Stimulated activated CD8-positive, alpha-beta memory T cell treated with anti-CD3 and anti-CD28 coated beads, Interleukin-2, amount 100 ng/mL, for 1 hour (primary cell): ENCODE data around the gene RASSF7.
"Not testable (repeated sequence)": the region's sequence is repeated elsewhere in the genome, so short reads cannot be mapped to it uniquely, and the experiment has no call there.

Source experiments
- DNase-seq, 2 donors: peaks; one replicate each; pipeline ENCODE4 v3.0.0-alpha.2; 2020; ENCODE audit warnings: low read depth in 2 of 2

RASSF7 gene, protein sequence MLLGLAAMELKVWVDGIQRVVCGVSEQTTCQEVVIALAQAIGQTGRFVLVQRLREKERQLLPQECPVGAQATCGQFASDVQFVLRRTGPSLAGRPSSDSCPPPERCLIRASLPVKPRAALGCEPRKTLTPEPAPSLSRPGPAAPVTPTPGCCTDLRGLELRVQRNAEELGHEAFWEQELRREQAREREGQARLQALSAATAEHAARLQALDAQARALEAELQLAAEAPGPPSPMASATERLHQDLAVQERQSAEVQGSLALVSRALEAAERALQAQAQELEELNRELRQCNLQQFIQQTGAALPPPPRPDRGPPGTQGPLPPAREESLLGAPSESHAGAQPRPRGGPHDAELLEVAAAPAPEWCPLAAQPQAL

GRCh38 chr11:560305-561147 lies at the start of gene RASSF7, which contains the start of gene LMNTD2:
TSS of gene RASSF7 (plus strand) at chr11:560970. CDS start at chr11:561769, 799 bp downstream.
TSS of gene LMNTD2 (minus strand) at chr11:560738. CDS start at chr11:560716, 22 bp downstream.
- peak; percentile 96 to 97 for DNase-seq

DNA sequence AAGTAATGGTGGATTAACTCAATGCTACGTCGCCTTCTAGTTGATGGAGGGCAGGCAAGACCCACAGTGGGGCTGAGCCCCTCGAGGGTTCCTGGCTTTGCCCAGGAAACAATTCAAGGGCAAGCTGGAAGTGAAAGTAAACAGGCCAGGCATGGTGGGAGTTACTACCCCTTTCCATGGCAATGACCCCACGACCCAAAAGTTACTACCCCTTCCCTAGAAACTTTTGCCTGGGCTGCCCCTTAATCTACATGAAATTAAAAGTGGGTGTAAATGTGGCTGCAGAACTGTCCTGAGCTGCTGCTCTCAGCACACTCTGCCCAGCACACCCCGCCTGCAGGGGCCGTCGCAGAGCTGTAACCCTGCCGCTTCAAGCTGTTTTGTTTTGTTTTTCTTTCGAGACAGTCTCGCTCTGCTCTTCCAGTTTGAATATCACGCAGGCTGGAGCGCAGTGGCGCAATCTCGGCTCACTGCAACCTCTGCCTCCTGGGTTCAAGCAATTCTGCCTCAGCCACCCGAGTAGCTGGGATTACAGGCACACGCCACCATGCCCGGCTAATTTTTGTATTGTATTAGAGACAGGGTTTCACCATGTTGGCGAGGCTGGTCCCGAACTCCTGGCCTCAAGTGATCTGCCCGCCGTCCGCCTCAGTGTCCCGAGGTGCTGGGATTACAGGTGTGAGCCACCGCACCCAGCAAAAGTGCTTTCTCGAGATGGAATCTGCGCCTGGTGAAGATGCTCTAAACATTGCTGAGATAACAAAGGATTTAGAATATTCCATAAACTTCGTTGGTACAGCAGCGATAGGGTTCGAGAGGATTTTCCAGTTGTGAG lies 47.8 kb upstream of the RASSF7 start:
- no peak for DNase-seq

DNA sequence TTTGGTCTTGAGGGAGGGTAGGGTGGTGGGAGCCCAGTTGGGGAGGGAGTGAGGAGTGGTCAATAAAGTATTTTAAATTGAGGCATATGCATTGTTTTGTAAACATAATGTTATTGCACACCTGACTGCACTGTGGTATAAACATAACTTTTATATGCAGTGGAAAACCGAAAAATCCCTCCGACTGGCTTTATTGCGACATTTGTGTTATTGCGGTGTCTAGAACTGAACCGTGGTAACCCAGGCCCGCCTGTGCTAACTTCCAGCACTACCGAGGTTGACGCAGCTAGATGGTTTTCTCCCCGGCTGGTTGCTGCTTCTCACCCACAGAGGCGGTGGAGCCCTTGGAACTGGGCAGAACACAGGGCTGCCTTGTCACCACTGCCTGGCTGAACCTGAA lies 46.2 kb upstream of the RASSF7 start:
- no peak for DNase-seq

DNA sequence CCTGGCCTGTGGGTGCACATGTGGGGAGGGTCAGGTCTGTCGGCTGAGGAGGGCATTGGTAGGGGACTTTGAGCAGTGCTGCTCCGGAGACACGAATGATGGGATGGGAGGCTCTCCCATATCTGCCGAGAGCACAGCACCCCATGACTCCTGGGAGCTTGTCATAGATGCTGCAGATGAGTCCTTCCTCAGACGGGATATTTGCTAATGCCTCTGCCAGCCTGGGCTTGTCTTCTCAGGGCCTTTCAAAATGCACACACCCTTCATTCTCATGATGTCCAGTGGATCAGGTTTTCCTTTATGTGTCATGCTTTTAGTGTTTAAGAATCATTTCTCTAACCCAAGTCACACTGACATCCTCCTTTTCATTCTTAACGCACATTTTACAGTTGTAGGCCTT lies 45.6 kb upstream of the RASSF7 start:
- no peak for DNase-seq

DNA sequence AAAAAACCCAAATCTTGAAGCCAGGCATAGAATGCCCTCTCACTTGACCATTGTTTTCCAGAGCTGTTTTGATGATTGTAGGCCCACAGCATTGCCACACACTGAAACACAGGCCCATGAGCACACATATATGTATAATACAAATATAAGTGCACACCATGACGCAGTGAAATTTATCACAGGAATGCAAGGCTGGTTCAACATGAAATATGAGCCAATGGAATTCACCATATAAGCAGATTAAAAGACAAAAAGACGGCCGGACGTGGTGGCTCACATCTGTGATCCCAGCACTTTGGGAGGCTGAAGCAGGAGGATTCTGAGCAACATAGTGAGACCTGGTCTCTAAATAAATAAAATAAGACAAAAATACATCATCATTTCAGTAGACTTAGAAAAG lies 44.4 kb upstream of the RASSF7 start:
- DNase-seq, result no peak

GRCh38 chr11:516918-517685 lies 43.7 kb upstream of the RASSF7 start:
- not testable (repeated sequence) for DNase-seq

GRCh38 chr11:518463-519202 lies 42.1 kb upstream of the RASSF7 start:
- DNase-seq, result peak; percentile 81 to 85

DNA sequence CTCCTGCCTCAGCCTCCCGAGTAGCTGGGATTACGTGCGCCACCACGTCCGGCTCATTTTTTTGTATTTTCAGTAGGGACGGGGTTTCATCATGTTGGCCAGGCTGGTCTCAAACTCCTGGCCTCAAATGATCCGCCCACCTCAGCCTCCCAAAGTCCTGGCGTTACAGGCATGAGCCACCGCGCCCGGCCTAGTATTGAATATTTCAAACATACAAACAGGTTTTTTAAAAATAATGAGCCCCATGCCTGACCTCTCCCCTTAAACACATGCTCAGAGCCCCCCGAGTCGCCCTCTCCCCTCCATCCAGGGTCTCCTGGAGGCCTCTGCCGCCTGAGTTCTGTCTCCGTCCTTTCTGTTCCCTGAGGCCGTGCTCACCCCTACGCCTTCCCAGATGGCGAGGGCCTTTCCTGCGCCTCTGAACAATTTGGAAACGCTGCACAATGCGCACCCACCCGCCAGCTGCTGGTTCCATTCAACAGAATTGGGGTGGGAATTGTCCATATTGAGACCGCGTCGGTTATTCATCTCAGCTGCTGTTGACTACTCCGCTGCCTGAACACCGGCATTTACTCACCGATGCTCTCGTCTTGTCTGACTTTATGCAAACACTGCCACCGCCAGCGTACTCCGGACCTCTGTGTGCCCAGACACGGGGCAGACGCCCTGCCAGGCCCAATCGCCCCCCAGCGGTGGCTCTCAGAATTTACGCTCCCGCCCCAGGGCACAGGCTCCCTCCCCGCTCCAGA lies 40.2 kb upstream of the RASSF7 start:
- no peak for DNase-seq

GRCh38 chr11:521177-521688 lies 39.5 kb upstream of the RASSF7 start:
- DNase-seq, result no peak

DNA sequence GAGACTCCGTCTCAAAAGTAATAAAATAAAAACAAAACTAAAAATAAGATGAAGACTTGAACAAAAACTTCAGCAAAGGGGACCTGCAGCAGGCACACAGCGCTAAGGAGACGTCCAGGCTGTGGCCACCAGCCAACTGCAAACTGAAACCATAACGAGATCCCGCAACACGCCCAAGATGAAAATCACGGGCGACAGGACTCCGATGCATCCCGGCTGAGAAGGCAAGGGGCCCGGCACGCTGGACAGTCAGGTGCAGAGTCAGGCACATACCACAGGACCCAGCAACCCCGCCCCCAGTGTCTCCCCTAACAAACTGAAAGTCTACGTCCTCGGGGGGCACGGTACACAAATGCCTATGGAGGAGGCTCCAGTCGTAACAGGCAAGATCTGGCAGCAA lies 34.6 kb upstream of the RASSF7 start:
- DNase-seq, result no peak

DNA sequence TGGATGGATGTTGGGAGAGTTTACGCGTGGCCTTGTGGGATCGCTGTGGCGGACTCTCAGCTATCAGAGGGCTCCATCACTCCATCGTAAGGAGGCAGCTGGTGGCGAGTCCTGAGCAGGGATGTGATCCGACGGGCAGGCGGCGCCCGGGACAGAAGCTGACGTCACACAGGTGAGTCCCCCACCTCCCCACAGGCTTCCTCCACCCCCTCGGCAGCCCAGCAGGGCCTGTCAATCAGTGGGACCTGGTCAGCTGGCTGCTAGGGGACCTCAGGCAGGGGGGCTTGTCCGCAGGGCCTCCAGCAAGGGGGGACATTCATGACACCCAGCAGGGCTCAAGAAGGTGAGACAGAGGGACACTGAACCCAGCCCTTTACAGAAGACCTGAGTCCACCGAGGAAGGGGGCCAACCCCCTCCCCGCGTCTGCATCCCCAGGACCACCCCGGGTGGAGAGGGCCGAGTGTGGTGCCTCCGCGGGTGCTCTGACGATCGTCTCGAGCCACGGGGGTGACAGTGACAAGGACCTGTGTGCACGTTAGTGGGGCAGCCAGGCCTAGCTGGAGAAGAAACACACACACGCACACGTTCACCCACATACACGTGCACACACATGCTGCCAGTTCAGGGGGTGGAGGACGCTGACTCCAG lies 32.5 kb upstream of the RASSF7 start:
- DNase-seq, result no peak

GRCh38 chr11:528815-529727 lies 31.7 kb upstream of the RASSF7 start:
- no peak for DNase-seq

- DNase-seq, result no peak
Observed at GRCh38 chr11:529728-530411, 30.9 kb upstream of the RASSF7 start.

- DNase-seq, result no peak
Observed at GRCh38 chr11:530960-531831, 29.6 kb upstream of the RASSF7 start.

DNA sequence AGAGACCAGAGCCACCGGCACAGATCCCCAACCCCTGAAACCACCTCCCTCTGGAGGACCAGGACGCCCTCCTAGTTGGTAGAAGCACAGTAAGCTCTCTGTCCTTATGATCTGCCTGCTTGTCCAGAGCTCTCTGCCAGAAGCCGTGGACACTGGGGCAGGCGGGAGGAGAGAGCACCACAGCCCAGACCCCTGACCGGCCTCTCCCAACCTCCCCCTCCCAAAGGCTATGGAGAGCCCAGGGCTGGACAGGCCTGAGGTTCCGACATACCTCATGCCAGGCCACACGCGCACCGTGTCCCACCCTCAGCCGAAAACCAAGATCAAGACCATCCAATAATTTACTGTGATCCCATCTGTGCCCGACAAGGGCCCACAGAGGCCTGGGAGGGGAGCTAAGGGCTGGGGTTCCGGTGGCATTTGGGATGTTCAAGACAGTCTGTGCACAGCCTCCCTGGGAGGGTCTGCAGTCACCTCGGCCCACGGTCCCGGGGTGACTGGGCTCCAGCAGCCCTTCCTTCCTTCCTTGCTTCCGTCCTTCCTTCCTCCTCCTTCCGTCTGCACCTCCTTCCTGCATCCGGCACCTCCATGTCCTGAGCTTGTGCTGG lies 28.7 kb upstream of the RASSF7 start:
- no peak for DNase-seq

DNA sequence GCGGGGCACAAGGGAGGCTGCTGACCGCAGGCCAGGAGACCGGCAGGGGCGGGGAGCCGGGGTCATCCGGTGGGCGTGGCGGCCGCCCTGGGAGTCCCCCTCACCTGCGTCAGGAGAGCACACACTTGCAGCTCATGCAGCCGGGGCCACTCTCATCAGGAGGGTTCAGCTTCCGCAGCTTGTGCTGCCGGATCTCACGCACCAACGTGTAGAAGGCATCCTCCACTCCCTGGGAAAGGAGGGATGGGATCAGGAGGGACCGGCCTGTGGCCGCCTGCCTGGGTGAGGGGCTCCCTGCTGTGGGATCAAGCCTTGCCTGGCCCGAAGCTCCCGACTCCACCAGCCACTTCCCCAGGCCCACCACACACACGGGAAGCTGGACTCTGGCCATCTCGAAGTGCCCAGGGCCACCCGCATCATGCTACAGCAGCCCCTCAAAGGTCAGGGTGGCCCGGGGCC lies 28.2 kb upstream of the RASSF7 start:
- DNase-seq, result no peak
